GM12878 (cell line): ENCODE results near the gene C2orf69.

Experiments
- EP300 ChIP-seq, 2 experiments: fragments of 150-350 bp in 1 of 2; IDR thresholded peaks; 2 replicates each; pipeline ENCODE4 v1.6.1; 2011 to 2012; ENCODE audit warnings: low read depth in 2 of 2, low read length in 2 of 2, borderline replicate concordance in 1 of 2, improper control_type of control experiment in 1 of 2, inconsistent platforms in 1 of 2; ENCODE audit not compliant: control insufficient read depth in 1 of 2
- FOXK2 ChIP-seq: fragments of 450-650 bp; IDR thresholded peaks from 2 replicates; pipeline ENCODE4 v1.6.1; 2017; ENCODE audit warnings: mild to moderate bottlenecking, moderate library complexity
- LARP7 ChIP-seq: fragments of 450-650 bp; IDR thresholded peaks from 2 replicates; pipeline ENCODE4 v1.6.1; 2017; ENCODE audit warnings: mild to moderate bottlenecking
- POLR2A ChIP-seq: IDR thresholded peaks from 2 replicates; pipeline ENCODE4 v1.6.1; 2011; ENCODE audit warnings: low read depth, mild to moderate bottlenecking, low read length
- RFX5 ChIP-seq: IDR thresholded peaks from 2 replicates; pipeline ENCODE4 v1.6.1; 2011; ENCODE audit warnings: low read depth, low read length, improper control_type of control experiment
- SP1 ChIP-seq: IDR thresholded peaks from one replicate; pipeline ENCODE4 v1.6.1; 2011; ENCODE audit warnings: low read depth, low read length
- ZBED1 ChIP-seq: IDR thresholded peaks from 2 replicates; pipeline ENCODE4 v1.6.1; 2016; ENCODE audit warnings: borderline replicate concordance
- TF ChIP-seq, protein P1 (sequence below), 3 experiments: IDR thresholded peaks in 2 of 3; conservative IDR thresholded peaks in 1 of 3; 2 replicates each; pipeline ENCODE4 v1.5.1; 2011; ENCODE audit warnings: low read depth in 3 of 3, low read length in 3 of 3, mild to moderate bottlenecking in 3 of 3, control low read depth in 2 of 3, moderate library complexity in 2 of 3, inconsistent platforms in 1 of 3, mixed read lengths in 1 of 3; ENCODE audit not compliant: control insufficient read depth in 2 of 3, insufficient read depth in 1 of 3; ENCODE audit errors: extremely low read depth in 1 of 3
- TF ChIP-seq, protein P2 (sequence below): IDR thresholded peaks from 2 replicates; pipeline ENCODE4 v1.6.1; 2011; ENCODE audit warnings: low read depth, mild to moderate bottlenecking, low read length, moderate library complexity, borderline replicate concordance; ENCODE audit errors: extremely low read depth
- TF ChIP-seq, protein P3 (sequence below): fragments of 450-650 bp; IDR thresholded peaks from 2 replicates; pipeline ENCODE4 v1.6.1; 2018; ENCODE audit warnings: borderline replicate concordance, mild to moderate bottlenecking; ENCODE audit not compliant: partially characterized antibody

DNA sequence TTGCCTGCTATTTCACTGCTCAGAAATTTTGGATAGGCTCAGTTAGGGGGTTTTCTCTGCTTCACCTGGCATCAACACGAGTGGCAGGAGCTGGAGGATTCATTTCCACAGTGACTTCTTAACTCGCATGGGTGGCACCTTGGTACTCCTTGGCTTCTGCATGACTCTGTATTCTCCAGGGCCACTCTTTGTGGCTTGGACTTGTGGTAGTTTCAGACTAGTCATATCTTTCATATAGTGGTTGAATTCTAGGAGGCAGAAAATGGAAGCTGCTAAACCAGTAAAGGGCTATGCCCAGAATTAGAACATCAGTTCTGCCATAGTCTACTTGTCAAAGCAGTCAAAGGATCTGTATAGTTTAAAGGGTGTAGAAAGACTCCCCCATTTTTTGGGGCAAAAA, 51.1 kb downstream of the C2orf69 start:
- no peak for TF ChIP-seq LARP7
- TF ChIP-seq, protein P1, sequence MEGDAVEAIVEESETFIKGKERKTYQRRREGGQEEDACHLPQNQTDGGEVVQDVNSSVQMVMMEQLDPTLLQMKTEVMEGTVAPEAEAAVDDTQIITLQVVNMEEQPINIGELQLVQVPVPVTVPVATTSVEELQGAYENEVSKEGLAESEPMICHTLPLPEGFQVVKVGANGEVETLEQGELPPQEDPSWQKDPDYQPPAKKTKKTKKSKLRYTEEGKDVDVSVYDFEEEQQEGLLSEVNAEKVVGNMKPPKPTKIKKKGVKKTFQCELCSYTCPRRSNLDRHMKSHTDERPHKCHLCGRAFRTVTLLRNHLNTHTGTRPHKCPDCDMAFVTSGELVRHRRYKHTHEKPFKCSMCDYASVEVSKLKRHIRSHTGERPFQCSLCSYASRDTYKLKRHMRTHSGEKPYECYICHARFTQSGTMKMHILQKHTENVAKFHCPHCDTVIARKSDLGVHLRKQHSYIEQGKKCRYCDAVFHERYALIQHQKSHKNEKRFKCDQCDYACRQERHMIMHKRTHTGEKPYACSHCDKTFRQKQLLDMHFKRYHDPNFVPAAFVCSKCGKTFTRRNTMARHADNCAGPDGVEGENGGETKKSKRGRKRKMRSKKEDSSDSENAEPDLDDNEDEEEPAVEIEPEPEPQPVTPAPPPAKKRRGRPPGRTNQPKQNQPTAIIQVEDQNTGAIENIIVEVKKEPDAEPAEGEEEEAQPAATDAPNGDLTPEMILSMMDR (IDR thresholded peaks at IDR 0.05 in 2 of 3, conservative IDR thresholded peaks at IDR 0.05 in 1 of 3; ENCODE audit: control insufficient read depth in 2 of 3, extremely low read depth in 1 of 3, insufficient read depth in 1 of 3, low read depth in 3 of 3, low read length in 3 of 3): no peak
- no peak for TF ChIP-seq FOXK2
- TF ChIP-seq SP1: no peak
- no peak for TF ChIP-seq POLR2A
- no peak for TF ChIP-seq RFX5
- TF ChIP-seq, protein P2, sequence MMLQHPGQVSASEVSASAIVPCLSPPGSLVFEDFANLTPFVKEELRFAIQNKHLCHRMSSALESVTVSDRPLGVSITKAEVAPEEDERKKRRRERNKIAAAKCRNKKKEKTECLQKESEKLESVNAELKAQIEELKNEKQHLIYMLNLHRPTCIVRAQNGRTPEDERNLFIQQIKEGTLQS: no peak
- TF ChIP-seq EP300 (IDR thresholded peaks at IDR 0.05; ENCODE audit: borderline replicate concordance in 1 of 2, control insufficient read depth in 1 of 2, low read depth in 2 of 2, low read length in 2 of 2): no peak
- TF ChIP-seq ZBED1: no peak
- TF ChIP-seq, protein P3, sequence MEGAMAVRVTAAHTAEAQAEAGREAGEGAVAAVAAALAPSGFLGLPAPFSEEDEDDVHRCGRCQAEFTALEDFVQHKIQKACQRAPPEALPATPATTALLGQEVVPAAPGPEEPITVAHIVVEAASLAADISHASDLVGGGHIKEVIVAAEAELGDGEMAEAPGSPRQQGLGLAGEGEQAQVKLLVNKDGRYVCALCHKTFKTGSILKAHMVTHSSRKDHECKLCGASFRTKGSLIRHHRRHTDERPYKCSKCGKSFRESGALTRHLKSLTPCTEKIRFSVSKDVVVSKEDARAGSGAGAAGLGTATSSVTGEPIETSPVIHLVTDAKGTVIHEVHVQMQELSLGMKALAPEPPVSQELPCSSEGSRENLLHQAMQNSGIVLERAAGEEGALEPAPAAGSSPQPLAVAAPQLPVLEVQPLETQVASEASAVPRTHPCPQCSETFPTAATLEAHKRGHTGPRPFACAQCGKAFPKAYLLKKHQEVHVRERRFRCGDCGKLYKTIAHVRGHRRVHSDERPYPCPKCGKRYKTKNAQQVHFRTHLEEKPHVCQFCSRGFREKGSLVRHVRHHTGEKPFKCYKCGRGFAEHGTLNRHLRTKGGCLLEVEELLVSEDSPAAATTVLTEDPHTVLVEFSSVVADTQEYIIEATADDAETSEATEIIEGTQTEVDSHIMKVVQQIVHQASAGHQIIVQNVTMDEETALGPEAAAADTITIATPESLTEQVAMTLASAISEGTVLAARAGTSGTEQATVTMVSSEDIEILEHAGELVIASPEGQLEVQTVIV: no peak
